Measurements from ENCODE around the gene PFKFB2.
"Not testable (repeated sequence)": the region's sequence is repeated elsewhere in the genome, so short reads cannot be mapped to it uniquely, and the experiment has no call there.

The PFKFB2 gene

GRCh38 chr1:207039380-207040180 is 13.5 kb upstream of the PFKFB2 start:
- DNase-seq (ENCODE audit: low read depth, low spot score), result no peak

- DNase-seq (ENCODE audit: low read depth, low spot score), result no peak
Observed at GRCh38 chr1:207040181-207040533, 12.9 kb upstream of the PFKFB2 start.

- DNase-seq (ENCODE audit: low read depth, low spot score), result not testable (repeated sequence)
Observed at GRCh38 chr1:207041397-207041796, 11.7 kb upstream of the PFKFB2 start.

GRCh38 chr1:207045453-207045852 is 7.6 kb upstream of the PFKFB2 start:
- no peak for DNase-seq (ENCODE audit: low read depth, low spot score)

- DNase-seq (ENCODE audit: low read depth, low spot score), result no peak
Observed at GRCh38 chr1:207047505-207047904, 5.6 kb upstream of the PFKFB2 start.

- DNase-seq (ENCODE audit: low read depth, low spot score), result no peak
Observed at GRCh38 chr1:207048041-207048440, 5.0 kb upstream of the PFKFB2 start.

- no peak for DNase-seq (ENCODE audit: low read depth, low spot score)
Observed at GRCh38 chr1:207049054-207049453, 4.0 kb upstream of the PFKFB2 start.

GRCh38 chr1:207049514-207049913 is 3.6 kb upstream of the PFKFB2 start:
- DNase-seq (ENCODE audit: low read depth, low spot score), result no peak

GRCh38 chr1:207049974-207050391 is 3.1 kb upstream of the PFKFB2 start:
- peak; percentile 21 for DNase-seq (ENCODE audit: low read depth, low spot score)

GRCh38 chr1:207050480-207051190 is 2.4 kb upstream of the PFKFB2 start:
- peak; percentile 75 for DNase-seq (ENCODE audit: low read depth, low spot score)

GRCh38 chr1:207051191-207051943 is 1.7 kb upstream of the PFKFB2 start, which contains the start of gene YOD1:
Gene YOD1 (minus strand): TSS chr1:207051208. CDS start chr1:207051030, 178 bp downstream.
- DNase-seq (ENCODE audit: low read depth, low spot score), result no peak

GRCh38 chr1:207054491-207054890 is 1.4 kb downstream of the PFKFB2 start:
- no peak for DNase-seq (ENCODE audit: low read depth, low spot score)

- no peak for DNase-seq (ENCODE audit: low read depth, low spot score)
Observed at GRCh38 chr1:207055386-207056001, 2.4 kb downstream of the PFKFB2 start.

- no peak for DNase-seq (ENCODE audit: low read depth, low spot score)
Observed at GRCh38 chr1:207056673-207057072, 3.6 kb downstream of the PFKFB2 start.

- DNase-seq (ENCODE audit: low read depth, low spot score), result no peak
Observed at GRCh38 chr1:207058252-207058651, 5.2 kb downstream of the PFKFB2 start.

- DNase-seq (ENCODE audit: low read depth, low spot score), result no peak
Observed at GRCh38 chr1:207058878-207059867, 6.1 kb downstream of the PFKFB2 start.

GRCh38 chr1:207059881-207060280 is 6.8 kb downstream of the PFKFB2 start:
- DNase-seq (ENCODE audit: low read depth, low spot score), result no peak

- no peak for DNase-seq (ENCODE audit: low read depth, low spot score)
Observed at GRCh38 chr1:207060596-207060995, 7.5 kb downstream of the PFKFB2 start.

- no peak for DNase-seq (ENCODE audit: low read depth, low spot score)
Observed at GRCh38 chr1:207062058-207062457, 9.0 kb downstream of the PFKFB2 start.

- no peak for DNase-seq (ENCODE audit: low read depth, low spot score)
Observed at GRCh38 chr1:207063014-207063413, 9.9 kb downstream of the PFKFB2 start.

- DNase-seq (ENCODE audit: low read depth, low spot score), result no peak
Observed at GRCh38 chr1:207064561-207064960, 11.5 kb downstream of the PFKFB2 start.

All from activated naive CD8-positive, alpha-beta T cell treated with anti-CD3 and anti-CD28 coated beads, Interleukin-2, amount 50 U/mL, for 16 hours (primary cell).